Ramos (cell line): ENCODE results near the gene PELI1.

ENCODE experiments used
- in situ Hi-C: fragments of 300-500 bp; cut with MboI; formaldehyde crosslinking; loops from one replicate; pipeline ENCODE4 v1.14.3; 2022; ENCODE audit warnings: low sequenced_read_pairs; ENCODE audit not compliant: unreplicated experiment

Gene PELI1

DNA sequence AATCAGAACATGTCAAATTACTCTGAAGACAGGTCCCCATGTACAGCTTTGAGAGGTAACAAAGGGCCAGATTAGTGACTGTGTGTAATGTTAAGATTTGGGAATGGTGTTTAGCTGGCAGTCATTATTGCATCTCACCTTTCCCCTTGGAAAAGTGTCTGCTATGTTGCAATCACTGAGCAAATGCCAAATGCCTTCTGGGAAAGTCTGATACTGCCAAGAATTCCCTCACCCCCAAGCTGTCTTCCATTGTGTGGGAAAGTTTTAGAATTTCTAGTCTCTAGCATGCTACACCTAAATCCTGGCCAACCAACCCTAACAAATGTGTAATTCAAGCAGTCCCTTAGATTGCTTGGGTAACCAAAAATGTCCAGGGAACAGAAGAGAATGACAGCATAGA, 13.6 kb upstream of the PELI1 start:
- in situ Hi-C loops: no loop called here

DNA sequence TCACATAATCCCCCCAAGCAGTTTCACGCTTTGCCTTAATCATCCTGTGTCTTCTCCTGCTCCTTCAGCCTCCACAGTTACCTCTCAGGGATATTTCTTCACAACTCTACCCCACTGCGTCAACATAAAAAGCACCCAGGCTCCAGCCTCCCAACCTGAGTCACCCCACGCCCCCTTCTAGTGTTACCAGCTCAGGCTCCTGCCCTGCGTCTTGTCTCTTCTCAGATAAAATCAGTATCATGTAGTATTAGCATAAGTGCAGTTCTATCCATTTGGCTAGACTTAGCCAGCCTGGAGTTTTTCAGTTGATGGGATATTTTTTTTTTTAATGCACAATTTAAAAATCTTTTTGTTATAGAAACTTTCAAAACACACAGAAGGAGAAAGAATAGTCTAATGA, 9.6 kb upstream of the PELI1 start:
- in situ Hi-C loops: no loop called here

- in situ Hi-C loops: no loop called here
These were observed 7.3 kb upstream of the PELI1 start for GRCh38 chr2:64151476-64151875.

DNA sequence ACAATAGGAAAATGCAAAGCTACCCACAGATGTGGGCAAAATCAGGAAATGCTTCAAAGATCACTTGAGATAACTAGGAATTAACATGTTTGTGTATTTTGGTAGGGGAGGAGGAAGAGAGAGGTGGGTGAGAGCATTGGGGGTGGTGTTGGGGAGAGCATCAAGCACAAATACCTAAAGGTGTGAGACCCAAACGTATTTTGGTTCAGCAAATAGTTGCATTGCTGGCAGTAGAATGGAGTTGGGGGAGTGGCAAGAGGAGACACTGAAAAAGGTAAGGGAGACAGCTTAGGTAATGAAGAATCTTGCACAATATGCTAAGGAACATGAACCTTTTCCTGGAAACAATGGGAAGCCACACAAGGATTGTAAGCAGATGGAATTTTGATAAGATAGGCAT, 1.5 kb upstream of the PELI1 start:
- in situ Hi-C loops: loop anchor here (10.0 kb wide), 2 partner anchors 91 to 179 kb away; no protein-coding TSS in a partner anchor

GRCh38 chr2:64145119-64145518, 899 bp upstream of the PELI1 start:
- in situ Hi-C loops: loop anchor here (10.0 kb wide), 2 partner anchors 90 to 180 kb away; no protein-coding TSS in a partner anchor

- in situ Hi-C loops: loop anchor here (10.0 kb wide), 2 partner anchors 89 to 181 kb away; no protein-coding TSS in a partner anchor
These were observed 807 bp downstream of the PELI1 start for GRCh38 chr2:64143169-64144056.

DNA sequence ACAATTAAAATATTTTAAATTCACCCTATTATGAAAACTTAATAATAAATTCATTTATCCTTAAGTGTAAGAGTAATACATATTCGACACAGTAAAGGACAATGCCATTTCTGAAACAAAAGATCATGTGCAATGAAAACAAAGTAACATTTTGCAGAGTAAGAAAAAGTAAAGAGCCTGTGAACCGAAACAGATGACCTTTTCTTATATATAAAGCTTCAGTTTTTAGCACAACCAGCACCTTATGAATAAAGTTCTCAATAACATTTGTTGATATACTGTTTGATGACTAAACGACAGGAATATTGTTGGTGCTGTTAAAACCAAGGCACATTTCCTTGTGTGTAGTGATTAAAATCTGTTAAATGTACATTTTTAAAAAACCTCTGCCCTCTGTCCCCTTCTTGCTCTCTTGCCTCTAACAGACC, 1.5 kb downstream of the PELI1 start:
- in situ Hi-C loops: loop anchor here (10.0 kb wide), 2 partner anchors 88 to 182 kb away; no protein-coding TSS in a partner anchor

DNA sequence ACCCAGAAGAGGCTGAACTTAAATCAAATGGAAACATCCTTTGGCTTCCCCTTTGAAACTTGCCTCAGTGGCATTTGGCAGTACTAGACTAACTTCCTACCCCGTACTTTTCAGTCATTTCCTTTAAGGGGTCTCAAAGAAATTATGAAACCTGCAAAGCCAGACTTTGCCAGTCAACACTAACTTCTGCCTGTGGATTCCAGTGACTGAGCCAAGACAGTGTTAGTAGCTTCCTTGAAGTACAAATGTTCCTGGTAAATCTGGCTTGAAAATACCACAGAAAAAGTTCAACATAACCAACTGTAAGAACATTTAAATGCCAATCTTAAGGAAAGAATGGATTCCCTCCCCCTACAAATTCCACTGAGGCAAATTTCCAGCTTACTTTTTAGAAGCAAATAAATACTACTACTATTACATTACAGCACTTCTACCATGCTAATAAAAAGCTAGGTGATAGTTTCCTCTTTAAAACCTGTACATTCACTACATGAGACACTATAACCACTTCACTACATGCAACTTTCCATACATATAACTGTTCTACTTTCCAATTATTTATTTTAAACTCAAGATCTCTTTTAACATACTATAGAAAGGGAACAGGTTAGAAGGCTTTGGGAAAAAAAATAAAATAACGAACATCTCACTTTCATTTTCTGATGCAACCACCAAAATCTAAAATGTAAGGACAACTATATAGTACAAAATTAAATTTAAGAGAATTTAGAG, 2.4 kb downstream of the PELI1 start:
- in situ Hi-C loops: loop anchor here (10.0 kb wide), 2 partner anchors 87 to 183 kb away; no protein-coding TSS in a partner anchor

- in situ Hi-C loops: loop anchor here (10.0 kb wide), 2 partner anchors 86 to 184 kb away; no protein-coding TSS in a partner anchor
These were observed 3.5 kb downstream of the PELI1 start for GRCh38 chr2:64140665-64141200.

- in situ Hi-C loops: loop anchor here (10.0 kb wide), 2 partner anchors 85 to 185 kb away; no protein-coding TSS in a partner anchor
These were observed 4.3 kb downstream of the PELI1 start for GRCh38 chr2:64139956-64140355.

DNA sequence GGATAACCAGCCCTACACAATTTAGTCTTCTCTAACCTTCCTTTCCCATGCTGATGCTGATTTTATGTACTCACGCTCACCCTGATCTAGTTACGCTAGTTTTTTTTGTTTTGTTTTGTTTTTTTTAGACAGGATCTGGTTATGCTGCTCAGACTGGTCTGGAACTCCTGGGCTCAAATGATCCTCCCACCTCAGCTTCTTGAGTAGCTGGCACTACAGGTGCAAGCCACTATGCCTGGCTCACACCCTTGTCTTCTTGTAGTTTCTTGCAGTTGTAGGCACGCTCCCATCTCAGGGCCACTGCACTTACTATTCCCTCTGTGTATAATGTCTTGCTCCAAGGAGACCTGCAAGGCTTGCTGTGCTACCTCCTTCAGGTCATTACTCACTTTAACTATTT, 6.2 kb downstream of the PELI1 start:
- in situ Hi-C loops: no loop called here

DNA sequence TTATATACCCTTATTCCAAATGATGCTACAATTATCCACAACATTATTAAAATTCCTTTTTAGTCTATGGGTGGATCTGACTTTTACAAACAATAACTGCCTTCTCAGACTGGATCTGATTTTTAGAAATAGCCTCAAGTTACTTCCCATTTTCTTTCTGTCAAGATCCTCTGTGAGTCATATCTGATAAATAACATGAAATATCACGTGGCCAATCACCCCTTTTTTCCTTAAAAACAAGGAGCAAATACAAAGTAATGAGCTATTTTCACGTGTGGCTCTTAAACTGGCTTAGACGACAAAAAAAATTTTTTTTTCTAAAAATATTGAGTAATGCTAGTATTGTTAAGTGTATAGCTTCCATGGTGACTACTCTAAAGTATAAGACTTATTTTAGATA, 6.7 kb downstream of the PELI1 start:
- in situ Hi-C loops: no loop called here

DNA sequence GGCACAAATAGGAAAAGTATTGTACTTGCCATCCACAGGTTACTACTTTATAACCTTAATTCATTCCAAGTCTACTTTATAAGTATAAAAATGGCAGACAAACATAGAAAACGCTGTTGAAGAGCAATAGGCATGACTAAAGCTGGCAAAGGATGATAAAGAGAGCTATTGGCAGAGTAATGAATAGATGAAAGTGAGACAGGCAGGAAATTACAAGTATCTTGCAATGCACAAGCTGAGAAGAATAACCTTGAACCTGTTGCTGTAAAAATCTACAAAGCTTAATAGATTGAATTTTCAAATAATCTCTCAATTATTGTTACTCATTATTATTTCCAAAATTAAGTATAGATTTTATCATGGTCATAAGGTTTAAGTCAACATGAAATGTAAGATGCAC, 8.8 kb downstream of the PELI1 start:
- in situ Hi-C loops: no loop called here

- in situ Hi-C loops: no loop called here
These were observed 9.4 kb downstream of the PELI1 start for GRCh38 chr2:64134813-64135212.

GRCh38 chr2:64133828-64134227, 10.4 kb downstream of the PELI1 start:
- in situ Hi-C loops: no loop called here

GRCh38 chr2:64133354-64133753, 10.9 kb downstream of the PELI1 start:
- in situ Hi-C loops: no loop called here

- in situ Hi-C loops: no loop called here
These were observed 13.9 kb downstream of the PELI1 start for GRCh38 chr2:64130333-64130732.

GRCh38 chr2:64128943-64129391, 15.3 kb downstream of the PELI1 start:
- in situ Hi-C loops: no loop called here

GRCh38 chr2:64128406-64128805, 15.8 kb downstream of the PELI1 start:
- in situ Hi-C loops: no loop called here

DNA sequence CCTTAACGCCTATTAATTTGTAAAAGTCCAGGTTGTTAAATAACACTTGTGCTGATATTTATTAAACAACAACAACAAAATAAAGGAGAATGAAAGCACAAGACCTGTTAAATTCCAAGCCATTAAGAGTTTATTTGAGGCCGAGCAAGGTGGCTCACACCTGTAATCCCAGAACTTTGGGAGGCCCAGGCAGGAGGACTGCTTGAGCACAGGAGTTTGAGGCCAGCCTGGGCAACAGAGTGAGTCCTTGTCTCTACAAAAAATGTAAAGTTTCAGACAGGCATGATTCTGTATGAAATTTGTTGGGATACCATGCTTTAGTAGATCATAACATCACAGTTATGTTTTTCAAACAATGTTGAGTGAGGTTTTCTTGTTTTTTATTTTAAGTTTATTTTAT, 17.1 kb downstream of the PELI1 start:
- in situ Hi-C loops: no loop called here

DNA sequence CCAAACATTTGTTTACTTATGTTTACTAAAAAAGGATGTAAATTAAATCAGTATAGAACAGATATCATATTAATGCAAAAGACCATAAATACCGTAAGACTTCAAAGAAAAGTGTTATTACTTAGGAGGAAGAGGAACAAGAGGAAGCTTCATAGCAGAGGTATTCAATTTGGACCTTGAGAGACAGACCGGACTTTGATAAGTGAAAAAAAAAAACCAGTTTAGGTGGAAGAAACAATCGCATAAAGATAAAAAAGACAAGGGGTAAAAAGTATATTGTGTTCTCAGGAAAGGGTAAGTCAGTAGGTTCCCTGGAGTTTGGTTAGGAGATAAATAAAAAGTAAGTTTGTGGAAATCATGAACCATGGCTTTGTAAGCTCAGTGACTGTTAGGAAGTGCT, 17.6 kb downstream of the PELI1 start:
- in situ Hi-C loops: no loop called here
